Activated CD8-positive, alpha-beta memory T cell treated with anti-CD3 and anti-CD28 coated beads for 36 hours (primary cell): ENCODE data around the gene TRPM4. TPM values are rescaled to one million over a fixed set of nuclear protein-coding genes. Genes with fewer than 3 reads are reported as not detected.
"Not testable (repeated sequence)": the region's sequence is repeated elsewhere in the genome, so short reads cannot be mapped to it uniquely, and the experiment has no call there.

Source experiments
- CTCF ChIA-PET: fragments of 350-600 bp; sonication (Branson Sonifier 250); formaldehyde crosslinking; loops from one replicate; lab custom pipeline; 2021; ENCODE audit warnings: antibody characterized with exemption; lab: Charles Lee
- POLR2A ChIA-PET: fragments of 350-600 bp; sonication (Branson Sonifier 250); formaldehyde crosslinking; loops from one replicate; lab custom pipeline; 2021; ENCODE audit warnings: antibody characterized with exemption; lab: Charles Lee
- total RNA-seq, 2 experiments: library from RNA; stranded (reverse); gene quantifications; one replicate each; pipeline ENCODE4 v1.2.3, GENCODE V29; 2021

TRPM4 gene
- total RNA-seq, 2 experiments from 2014 or later: 0.13 TPM; not detected in 1

DNA sequence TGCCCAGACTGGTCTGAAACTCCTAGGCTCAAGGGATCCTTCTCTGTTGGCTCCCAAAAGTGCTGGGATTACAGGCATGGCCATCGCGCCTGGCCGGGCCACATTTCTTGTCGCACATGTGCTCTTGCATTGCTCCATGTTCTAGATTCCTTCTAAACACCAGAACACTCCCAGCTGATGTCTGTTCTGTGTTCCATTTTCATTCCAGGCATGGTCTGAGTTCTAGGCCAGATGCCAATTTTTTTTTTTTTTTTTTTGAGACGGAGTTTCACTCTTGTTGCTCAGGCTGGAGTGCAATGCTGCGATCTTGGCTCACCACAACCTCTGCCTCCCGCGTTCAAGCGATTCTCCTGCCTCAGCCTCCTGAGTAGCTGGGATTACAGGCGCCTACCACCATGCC, 35.8 kb upstream of the TRPM4 start:
- CTCF ChIA-PET, POLR2A ChIA-PET: not testable (repeated sequence)

DNA sequence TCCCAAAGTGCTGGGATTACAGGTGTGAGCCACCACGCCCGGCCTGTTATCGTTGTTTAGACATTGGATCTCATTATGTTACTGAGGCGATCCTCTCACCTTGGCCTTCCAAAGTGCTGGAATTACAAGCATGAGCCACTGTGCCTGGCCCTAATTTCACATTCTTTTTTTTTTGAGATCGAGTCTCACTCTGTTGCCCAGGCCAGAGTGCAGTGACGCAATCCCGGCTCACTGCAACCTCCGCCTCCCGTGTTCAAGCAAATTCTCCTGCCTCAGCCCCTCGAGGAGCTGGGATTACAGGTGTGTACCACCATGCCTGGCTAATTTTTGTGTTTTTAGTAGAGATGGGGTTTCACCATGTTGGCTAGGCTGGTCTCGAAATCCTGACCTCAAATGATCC, 34.3 kb upstream of the TRPM4 start:
- POLR2A ChIA-PET: interaction anchor here (0.6 kb wide), 1 partner anchor 142 kb away, joined by 5 read pairs; no protein-coding TSS in a partner anchor
- CTCF ChIA-PET: not testable (repeated sequence)

DNA sequence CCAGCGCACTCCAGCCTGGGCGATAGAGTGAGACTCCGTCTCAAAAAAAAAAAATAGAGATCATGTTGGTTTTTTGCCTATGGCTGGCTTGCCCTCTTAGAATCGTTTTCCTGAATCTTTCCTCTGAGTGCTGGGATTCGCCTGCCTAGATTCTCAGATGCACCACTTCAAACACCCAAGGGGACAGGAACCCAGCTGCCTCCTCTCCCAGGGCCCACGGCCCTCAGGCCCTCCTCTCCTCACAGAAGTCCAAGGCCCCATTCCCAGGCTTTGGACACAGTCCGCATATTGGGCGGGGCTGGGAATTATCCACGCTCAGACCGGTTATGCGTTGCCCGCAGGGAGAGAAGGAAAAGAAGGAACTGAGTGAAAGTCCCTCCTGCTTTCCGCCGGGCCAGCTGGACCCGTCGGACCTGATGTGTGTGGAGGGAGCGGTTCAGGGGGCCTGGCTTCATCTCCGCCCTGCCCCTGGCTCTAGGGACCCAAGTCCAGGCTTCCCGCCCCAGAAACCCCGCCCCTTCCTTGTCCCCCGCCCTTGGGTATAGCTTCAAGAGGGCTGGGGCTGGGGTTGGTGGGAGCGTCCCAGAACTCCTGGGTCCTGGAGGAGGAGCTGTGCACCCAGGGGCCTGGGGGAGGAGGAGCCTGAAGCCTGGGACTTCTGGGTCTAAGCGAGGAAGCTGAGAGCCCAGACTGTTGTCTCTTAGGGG, 32.4 kb upstream of the TRPM4 start:
- POLR2A ChIA-PET: no interaction called here
- CTCF ChIA-PET: interaction anchor here (1.2 to 1.4 kb wide), 2 partner anchors 11 to 27 kb away, joined by 3 to 10 read pairs; partner anchors contain the start of gene LIN7B

DNA sequence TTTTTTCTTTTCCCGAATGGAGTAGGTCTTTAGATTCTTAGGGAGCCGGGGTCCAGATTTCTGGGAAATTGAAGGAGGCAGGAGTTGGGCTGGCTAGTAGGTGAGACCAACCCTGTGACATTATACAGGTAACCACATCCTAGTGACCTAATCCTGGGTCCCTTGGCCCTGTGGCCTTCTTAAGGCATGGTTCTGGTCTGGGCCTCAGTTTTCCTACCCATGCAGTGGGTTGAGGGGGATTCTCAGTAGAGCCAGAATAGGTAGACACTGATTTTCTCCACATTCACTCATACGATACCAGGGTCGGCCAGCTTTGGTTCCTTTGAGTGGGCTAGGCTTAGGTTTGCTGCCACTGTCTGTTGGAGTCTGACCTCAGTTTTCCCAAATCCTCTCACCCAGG, 31.0 kb upstream of the TRPM4 start:
- ChIA-PET POLR2A (interaction anchor here (0.8 to 1.1 kb wide), 2 partner anchors 12 to 22 kb away, joined by 4 to 8 read pairs; partner anchors contain the start of gene LIN7B), CTCF (interaction anchor here (0.6 to 2.4 kb wide), 4 partner anchors 12 to 183 kb away, joined by 3 to 11 read pairs (median 8); partner anchors contain the start of gene LIN7B)

DNA sequence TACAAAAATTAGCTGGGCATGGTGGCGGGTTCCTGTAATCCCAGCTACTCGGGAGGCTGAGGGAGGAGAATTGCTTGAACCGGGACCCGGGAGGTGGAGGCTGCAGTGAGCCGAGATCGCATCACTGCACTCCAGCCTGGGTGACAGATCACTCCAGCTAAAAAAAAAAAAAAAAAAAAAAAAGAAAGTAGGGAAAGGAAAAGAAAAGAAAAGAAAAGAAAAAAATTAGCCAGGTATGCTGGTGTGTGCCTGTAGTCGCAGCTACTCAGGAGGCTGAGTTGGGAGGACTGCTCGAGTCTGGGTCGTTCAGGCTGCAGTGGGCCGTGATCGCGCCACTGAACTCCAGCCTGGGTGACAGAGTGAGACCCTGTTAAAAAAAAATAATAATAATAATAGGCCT, 30.4 kb upstream of the TRPM4 start:
- ChIA-PET CTCF (interaction anchor here (0.6 to 2.4 kb wide), 7 partner anchors 8 to 184 kb away, joined by 3 to 11 read pairs (median 5); partner anchors contain the start of genes C19orf73, LIN7B and PPFIA3), POLR2A (interaction anchor here (1.1 kb wide), 1 partner anchor 13 kb away, joined by 4 read pairs; the partner anchor contains the start of gene LIN7B)

DNA sequence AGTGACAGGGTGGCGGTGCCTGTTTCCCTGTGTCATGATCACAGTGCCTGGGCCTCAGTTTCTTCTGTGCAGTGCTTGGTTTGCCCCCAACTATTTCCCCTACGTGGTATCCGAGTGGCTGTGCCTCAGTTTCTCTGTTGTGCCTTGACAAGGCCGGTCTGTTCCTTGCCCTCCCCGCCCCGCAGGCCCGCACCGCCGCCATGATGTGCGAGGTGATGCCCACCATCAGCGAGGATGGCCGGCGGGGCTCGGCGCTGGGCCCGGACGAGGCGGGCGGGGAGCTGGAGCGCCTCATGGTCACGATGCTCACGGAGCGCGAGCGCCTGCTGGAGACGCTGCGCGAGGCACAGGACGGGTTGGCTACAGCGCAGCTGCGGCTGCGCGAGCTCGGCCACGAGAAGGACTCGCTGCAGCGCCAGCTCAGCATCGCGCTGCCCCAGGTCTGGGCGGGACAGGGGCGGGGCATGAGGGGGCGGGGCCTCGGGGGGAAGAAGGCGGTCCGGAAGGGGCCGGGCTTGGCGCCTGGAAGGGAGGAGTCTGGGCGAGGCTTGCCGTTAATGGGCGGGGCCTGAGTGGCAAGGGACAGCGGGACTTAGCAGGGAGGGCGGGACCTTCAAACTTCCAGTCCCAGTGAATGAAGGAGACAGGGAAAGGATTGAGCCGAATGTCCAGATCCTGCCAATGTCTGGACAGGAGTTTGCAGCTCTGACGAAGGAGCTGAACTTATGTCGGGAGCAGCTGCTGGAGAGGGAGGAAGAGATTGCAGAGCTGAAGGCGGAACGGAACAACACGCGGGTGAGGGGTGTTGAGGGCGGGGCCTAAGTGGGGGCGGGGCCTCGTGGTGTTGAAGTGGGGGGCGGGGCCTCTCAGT, 29.7 kb upstream of the TRPM4 start:
- ChIA-PET POLR2A (interaction anchor here (0.6 to 1.0 kb wide), 2 partner anchors 8 to 13 kb away, joined by 3 to 5 read pairs; partner anchors contain the start of gene PPFIA3), CTCF (interaction anchor here (1.0 to 2.8 kb wide), 7 partner anchors 9 to 71 kb away, joined by 3 to 11 read pairs (median 5); partner anchors contain the start of genes C19orf73, LIN7B and PPFIA3)

DNA sequence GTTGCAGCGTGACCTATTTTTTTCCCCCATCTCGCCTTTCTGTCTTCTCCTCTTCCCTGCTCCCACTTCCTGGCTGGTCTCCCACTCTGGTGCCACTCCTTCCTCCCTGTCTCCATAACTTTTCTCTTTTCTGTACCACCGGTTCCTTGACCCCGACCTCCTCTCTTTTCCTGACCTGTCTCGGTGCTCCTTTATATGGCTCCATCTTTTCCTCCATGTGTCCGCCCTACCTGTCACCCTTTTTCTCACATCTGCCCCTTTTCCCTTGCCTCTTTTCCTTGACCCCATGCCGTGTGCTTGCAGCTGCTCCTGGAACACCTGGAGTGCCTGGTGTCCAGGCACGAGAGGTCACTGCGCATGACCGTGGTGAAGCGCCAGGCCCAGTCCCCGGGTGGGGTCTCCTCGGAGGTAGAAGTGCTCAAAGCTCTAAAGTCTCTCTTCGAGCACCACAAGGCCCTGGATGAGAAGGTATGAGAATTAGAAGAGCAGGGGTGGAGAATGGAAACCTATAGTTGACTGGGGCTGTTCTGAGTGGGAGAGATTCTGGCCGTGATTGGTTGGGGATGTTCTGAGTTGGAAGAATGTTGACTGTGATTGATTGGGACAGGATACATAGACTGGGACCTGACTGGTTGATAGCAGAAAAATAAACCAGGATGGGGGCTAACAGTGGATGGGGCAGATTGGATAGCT, 28.9 kb upstream of the TRPM4 start:
- ChIA-PET POLR2A (interaction anchor here (1.0 kb wide), 1 partner anchor 14 kb away, joined by 5 read pairs; no protein-coding TSS in a partner anchor), CTCF (interaction anchor here (1.1 to 2.8 kb wide), 6 partner anchors 9 to 70 kb away, joined by 4 to 11 read pairs (median 6); partner anchors contain the start of genes C19orf73, LIN7B and PPFIA3)

DNA sequence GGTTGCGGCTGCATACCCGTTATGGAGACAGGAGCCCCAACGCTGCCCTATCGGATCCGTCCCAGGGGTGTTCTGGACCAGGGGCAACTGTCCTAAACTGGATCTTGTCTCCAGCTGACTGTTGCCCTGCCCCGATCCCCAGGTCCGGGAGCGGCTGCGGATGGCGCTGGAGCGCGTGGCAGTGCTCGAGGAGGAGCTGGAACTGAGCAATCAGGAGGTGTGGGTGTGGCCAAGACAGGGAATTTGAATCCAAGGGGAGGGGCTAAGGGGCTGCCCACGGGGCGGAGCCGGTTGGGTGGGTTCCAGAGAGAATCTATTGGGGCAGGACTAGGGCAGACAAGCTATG, 28.4 kb upstream of the TRPM4 start:
- ChIA-PET CTCF (interaction anchor here (1.4 to 2.8 kb wide), 3 partner anchors 9 to 17 kb away, joined by 5 to 7 read pairs (median 6); no protein-coding TSS in a partner anchor), POLR2A (no interaction called here)

DNA sequence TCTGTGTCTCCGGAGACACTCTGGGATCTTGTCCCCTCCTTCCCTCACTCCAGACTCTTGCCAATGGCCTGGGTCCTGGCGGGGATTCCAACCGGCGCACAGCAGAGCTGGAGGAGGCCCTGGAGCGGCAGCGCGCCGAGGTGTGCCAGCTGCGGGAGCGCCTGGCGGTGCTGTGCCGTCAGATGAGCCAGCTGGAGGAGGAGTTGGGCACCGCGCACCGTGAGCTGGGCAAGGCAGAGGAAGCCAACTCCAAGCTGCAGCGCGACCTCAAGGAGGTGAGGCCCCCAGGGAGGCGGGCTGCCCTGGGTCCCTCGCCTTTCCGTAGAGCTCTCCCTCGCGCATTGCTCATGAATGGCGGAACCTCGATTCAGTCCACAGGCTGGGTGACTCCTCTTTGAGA, 27.3 kb upstream of the TRPM4 start:
- ChIA-PET CTCF (interaction anchor here (0.6 to 2.8 kb wide), 5 partner anchors 10 to 77 kb away, joined by 3 to 7 read pairs (median 4); partner anchors contain the start of gene LIN7B), POLR2A (no interaction called here)

DNA sequence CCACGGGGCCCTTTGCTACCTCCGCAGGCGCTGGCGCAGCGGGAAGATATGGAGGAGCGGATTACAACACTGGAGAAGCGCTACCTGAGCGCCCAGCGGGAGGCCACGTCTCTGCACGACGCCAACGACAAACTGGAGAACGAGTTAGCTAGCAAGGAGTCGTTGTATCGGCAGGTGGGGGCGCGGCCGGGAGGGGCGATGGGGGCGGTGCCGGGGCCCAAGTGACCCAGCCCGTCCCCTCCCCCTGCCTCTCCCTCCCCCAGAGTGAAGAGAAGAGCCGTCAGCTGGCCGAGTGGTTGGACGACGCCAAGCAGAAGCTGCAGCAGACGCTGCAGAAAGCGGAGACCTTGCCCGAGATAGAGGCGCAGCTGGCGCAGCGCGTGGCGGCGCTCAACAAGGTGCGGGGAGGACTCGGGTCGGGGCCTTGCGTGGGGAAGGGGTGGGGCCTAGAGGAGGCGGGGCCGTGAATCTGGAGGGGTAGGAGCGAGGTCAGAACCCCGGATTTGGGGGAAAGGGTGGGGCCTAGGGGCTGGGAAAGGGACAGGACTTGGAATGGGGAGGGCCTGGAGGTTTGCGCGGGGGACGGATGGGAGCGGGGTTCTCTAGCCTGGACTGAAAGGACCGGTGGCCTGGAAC, 24.5 kb upstream of the TRPM4 start:
- POLR2A ChIA-PET: interaction anchor here (0.6 kb wide), 1 partner anchor 379 kb away, joined by 4 read pairs; no protein-coding TSS in a partner anchor

DNA sequence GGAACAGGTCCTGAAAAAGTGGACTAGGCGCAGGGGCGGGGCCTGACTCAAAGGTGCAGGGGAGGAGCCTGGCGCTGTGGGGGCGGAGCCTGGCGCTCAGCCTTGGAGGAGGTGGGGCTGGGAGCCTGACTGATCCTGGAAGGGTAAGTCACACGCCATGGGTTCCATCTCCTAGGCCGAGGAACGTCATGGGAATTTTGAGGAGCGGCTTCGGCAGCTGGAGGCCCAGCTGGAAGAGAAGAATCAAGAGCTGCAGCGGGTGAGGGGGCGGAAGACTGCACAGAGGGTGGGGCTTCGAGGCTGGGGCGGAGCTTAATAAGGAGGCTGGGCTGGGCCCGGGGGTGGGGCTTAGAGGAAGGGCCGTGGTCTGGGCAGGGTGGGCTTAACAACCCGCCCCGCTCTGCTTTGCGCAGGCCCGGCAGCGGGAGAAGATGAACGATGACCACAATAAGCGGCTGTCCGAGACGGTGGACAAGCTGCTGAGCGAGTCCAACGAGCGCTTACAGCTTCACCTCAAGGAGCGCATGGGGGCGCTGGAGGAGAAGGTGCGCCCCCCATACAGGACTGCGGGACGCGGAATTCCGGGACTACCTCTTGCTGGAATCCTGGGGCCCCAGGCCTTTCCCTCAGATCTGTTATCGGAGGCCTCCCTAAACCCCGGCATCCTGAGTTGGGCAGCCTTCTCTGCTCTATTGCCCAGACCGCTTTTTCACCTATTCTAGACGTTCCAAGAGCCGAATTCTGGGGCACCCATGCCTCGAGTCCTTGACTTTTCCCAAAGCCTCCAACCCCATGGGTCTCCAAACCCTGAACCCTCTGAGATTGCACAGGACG, 23.8 kb upstream of the TRPM4 start:
- ChIA-PET CTCF (interaction anchor here (0.9 to 2.5 kb wide), 4 partner anchors 11 to 36 kb away, joined by 4 to 6 read pairs (median 6); partner anchors contain the start of genes LIN7B and PPFIA3), POLR2A (no interaction called here)

More for the DNA sequence above, 24.5 kb upstream of the TRPM4 start:
- CTCF ChIA-PET: interaction anchor here (0.7 to 2.5 kb wide), 5 partner anchors 12 to 182 kb away, joined by 3 to 6 read pairs (median 6); partner anchors contain the start of gene PPFIA3

DNA sequence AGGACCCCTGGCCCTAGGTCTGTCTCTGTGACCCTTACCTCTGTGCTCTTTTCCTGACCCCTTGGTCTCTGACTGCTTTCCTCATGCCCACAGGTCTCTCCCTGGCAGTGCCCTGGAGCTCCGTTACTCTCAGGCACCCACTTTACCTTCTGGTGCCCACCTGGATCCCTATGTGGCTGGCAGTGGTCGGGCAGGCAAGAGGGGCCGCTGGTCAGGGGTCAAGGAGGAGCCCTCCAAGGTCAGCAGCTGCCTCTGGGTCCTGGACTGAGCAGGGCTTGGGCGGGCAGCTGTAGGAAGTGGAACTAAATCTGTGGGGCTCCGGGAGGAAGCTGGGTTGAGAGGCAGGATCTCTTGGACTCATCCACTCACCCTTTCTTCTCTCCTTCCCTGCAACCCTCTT, 21.9 kb upstream of the TRPM4 start:
- CTCF ChIA-PET: no interaction called here
- POLR2A ChIA-PET: no interaction called here

DNA sequence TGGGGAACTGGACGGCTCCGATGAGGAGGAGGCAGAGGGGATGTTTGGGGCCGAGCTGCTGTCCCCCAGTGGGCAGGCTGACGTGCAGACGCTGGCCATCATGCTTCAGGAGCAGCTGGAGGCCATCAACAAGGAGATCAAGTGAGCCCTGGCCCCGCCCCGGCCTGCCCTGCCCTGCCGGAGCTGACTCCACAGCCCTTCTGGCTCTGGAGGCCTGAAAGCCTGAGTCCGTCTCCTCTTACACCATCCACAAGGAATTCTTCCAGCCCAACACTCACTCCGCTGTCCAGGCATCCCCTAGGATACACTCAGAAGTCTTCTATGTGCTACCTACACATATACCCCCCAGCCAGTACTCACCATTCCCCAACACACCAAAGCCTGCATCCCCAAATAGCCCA, 20.8 kb upstream of the TRPM4 start:
- CTCF ChIA-PET: no interaction called here
- POLR2A ChIA-PET: no interaction called here

DNA sequence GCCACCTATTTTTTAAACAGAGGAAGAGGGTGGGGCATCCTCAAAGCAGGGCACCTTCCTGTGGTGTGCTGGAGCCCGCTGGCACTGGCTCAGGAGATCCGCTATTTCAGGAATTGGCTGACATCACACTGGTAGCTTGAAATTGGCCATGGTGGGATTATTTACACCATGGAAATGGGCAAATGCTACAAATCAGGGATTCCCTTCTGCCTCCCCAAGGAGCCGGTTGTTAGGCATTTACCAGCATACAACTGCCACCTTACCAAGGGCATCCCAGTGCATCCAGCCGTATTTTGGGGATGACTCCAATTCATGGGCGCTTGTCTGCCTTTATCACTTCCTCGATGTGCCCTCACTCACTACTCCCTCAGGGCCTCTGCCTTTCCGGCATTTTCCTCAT, 16.6 kb upstream of the TRPM4 start:
- CTCF ChIA-PET: interaction anchor here (0.9 to 1.2 kb wide), 3 partner anchors 43 to 353 kb away, joined by 3 to 5 read pairs (median 5); no protein-coding TSS in a partner anchor
- POLR2A ChIA-PET: no interaction called here

DNA sequence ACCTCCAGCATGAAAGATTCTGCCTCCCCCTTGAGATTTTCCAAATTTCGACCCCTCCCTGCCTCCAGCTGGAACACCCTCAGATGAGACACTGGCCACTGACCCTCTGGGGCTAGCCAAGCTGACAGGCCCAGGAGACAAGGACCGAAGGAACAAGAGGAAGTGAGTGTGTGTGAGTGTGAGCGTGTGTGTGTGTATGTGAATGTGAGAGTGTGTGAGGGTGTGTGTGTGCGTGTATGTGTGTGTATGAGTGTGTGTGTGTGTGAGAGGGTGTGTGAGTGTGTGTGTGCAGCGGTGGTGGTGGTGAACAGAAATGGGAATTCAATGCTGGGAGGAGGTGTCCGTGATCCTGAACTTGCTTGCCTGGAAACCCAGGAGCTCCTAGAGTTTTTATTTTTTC, 16.2 kb upstream of the TRPM4 start:
- POLR2A ChIA-PET: no interaction called here

DNA sequence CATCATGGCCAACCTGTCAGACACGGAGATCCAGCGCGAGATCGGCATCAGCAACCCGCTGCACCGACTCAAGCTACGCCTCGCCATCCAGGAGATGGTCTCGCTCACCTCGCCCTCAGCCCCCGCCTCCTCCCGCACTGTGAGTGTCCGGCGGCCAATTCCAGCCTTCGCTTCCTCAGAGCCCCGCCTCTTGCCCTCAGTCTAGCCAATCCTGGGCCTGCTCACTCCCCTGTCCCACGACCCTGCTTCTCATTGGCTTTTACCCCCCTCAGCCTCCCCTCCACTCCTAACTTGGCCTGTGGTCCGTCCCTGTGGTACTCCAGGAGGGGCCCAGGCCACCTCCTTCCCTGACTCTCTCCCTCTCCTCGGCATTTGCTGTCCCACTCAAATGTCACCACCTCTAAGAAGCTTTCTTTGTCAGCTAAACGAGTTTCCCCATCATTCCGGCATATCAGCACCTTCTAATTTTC, 14.7 kb upstream of the TRPM4 start:
- POLR2A ChIA-PET: no interaction called here
- CTCF ChIA-PET: interaction anchor here (0.8 to 6.8 kb wide), 2 partner anchors 45 to 149 kb away, joined by 3 to 38 read pairs; partner anchors contain the start of gene RUVBL2

More for the DNA sequence above, 16.2 kb upstream of the TRPM4 start:
- CTCF ChIA-PET: interaction anchor here (0.6 to 1.2 kb wide), 4 partner anchors 43 to 354 kb away, joined by 3 to 5 read pairs (median 4); no protein-coding TSS in a partner anchor
